Measurements from ENCODE around the gene ITIH1.

GRCh38 chr3:52809662-52810377 lies 32.4 kb downstream of the ITIH1 start:
- TF ChIP-seq EZH2 (IDR thresholded peaks at IDR 0.05) (no peak), CTCF (IDR thresholded peaks at IDR 0.05) (no peak)

Data from neural progenitor cell (in vitro differentiated cells).